Measurements from ENCODE around the gene ALDH7A1. TPM values are rescaled to one million over a fixed set of nuclear protein-coding genes. Genes with fewer than 3 reads are reported as not detected.
"Not testable (repeated sequence)": the region's sequence is repeated elsewhere in the genome, so short reads cannot be mapped to it uniquely, and the experiment has no call there.

Gene ALDH7A1
- polyA plus RNA-seq, 1 experiment = 81.2 TPM

DNA sequence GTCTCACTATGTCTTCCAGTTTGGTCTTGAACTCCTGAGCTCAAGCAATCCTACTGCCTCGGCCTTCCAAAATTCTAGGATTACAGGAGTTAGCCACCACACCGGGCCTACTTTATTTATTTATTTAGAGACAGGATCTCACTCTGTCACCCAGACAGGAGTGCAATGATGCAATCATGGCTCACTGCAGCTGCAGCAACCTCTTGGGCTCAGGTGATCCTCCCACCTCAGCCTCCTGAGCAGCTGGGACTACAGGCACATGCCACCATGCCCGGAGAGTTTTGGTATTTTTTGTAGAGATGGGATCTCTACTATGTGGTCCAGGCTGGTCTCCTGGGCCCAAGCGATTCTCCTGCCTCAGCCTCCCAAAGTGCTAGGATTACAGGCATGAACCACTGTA, 38.5 kb upstream of the ALDH7A1 start:
- ChIA-PET POLR2A (no interaction called here), CTCF (interaction anchor here (0.9 kb wide), 1 partner anchor 25 kb away, joined by 3 read pairs; no protein-coding TSS in a partner anchor)
- no peaks in the 10 kb centered on the region for H3K36me3 ChIP-seq (ENCODE audit: control insufficient read depth, insufficient read depth, low read length)
- DNase-seq (ENCODE audit: low read depth) = no peak
- no peaks in the 10 kb centered on the region for H3K27me3 ChIP-seq (ENCODE audit: control insufficient read depth, insufficient read depth, low read length)
- no peak overlapping the region for H3K4me3 ChIP-seq (ENCODE audit: low read depth, low read length)
- TF ChIP-seq, protein P1, sequence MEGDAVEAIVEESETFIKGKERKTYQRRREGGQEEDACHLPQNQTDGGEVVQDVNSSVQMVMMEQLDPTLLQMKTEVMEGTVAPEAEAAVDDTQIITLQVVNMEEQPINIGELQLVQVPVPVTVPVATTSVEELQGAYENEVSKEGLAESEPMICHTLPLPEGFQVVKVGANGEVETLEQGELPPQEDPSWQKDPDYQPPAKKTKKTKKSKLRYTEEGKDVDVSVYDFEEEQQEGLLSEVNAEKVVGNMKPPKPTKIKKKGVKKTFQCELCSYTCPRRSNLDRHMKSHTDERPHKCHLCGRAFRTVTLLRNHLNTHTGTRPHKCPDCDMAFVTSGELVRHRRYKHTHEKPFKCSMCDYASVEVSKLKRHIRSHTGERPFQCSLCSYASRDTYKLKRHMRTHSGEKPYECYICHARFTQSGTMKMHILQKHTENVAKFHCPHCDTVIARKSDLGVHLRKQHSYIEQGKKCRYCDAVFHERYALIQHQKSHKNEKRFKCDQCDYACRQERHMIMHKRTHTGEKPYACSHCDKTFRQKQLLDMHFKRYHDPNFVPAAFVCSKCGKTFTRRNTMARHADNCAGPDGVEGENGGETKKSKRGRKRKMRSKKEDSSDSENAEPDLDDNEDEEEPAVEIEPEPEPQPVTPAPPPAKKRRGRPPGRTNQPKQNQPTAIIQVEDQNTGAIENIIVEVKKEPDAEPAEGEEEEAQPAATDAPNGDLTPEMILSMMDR (IDR thresholded peaks at IDR 0.05; ENCODE audit: insufficient read depth, low read depth, low read length) = no peak

DNA sequence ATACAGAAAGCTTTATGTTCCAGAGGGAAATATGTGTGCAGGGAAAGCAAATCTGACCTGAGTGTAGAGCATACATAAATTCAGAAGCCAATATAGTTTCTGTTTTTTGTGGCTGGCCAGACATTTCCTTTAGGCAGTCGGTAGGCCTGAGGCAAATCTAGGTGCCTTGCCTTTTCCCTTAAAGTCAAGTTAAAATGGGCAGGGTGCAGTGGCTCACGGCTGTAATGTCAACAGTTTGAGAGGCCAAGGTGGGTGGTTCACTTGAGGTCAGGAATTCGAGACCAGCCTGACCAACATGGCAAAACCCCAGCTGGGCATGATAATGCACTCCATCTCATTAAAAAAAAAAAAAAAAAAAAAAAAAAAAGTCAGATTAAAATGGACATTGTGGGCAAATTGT, 36.9 kb upstream of the ALDH7A1 start:
- no peaks in the 10 kb centered on the region for H3K36me3 ChIP-seq (ENCODE audit: control insufficient read depth, insufficient read depth, low read length)
- DNase-seq (ENCODE audit: low read depth) = no peak
- TF ChIP-seq, protein P1 (IDR thresholded peaks at IDR 0.05; ENCODE audit: insufficient read depth, low read depth, low read length) = no peak
- CTCF ChIA-PET = no interaction called here
- POLR2A ChIA-PET = no interaction called here
- no peak overlapping the region for H3K4me3 ChIP-seq (ENCODE audit: low read depth, low read length)
- H3K27me3 ChIP-seq (ENCODE audit: control insufficient read depth, insufficient read depth, low read length) = no peaks in the 10 kb centered on the region

DNA sequence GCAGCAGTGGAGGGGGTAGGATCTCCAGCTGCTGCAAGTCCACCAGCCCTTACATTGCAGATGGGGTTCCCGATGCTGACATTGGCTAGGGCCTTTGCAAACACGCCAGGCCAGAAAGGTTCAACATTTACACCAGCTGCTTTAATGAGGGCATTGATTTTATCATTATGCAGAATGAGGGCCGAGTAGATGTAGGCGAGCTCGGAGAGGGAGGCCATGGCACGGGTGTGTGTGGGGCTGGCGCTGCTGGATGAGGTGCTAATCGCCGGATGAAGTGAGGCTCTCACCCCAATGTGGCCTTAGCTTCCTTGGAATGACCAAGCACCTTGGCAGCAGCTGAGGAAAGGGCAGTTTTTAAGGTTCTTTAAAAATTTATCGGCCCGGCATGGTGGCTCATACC, 33.1 kb upstream of the ALDH7A1 start:
- no peaks in the 10 kb centered on the region for H3K27me3 ChIP-seq (ENCODE audit: control insufficient read depth, insufficient read depth, low read length)
- H3K4me3 ChIP-seq (ENCODE audit: low read depth, low read length) = no peak overlapping the region
- H3K36me3 ChIP-seq (ENCODE audit: control insufficient read depth, insufficient read depth, low read length) = peaks cover 1% of the 10 kb centered on the region; the same call in 1 of the 2 replicates
- DNase-seq (ENCODE audit: low read depth) = no peak
- ChIA-PET POLR2A (no interaction called here), CTCF (interaction anchor here (1.5 to 1.9 kb wide), 2 partner anchors 27 to 174 kb away, joined by 3 to 5 read pairs; partner anchors contain the start of gene PHAX)
- TF ChIP-seq, protein P1 (IDR thresholded peaks at IDR 0.05; ENCODE audit: insufficient read depth, low read depth, low read length) = no peak

GRCh38 chr5:126624534-126624933, 29.5 kb upstream of the ALDH7A1 start:
- no peak overlapping the region for H3K4me3 ChIP-seq (ENCODE audit: low read depth, low read length)
- no peaks in the 10 kb centered on the region for H3K27me3 ChIP-seq (ENCODE audit: control insufficient read depth, insufficient read depth, low read length)
- H3K36me3 ChIP-seq (ENCODE audit: control insufficient read depth, insufficient read depth, low read length) = peaks cover 4% of the 10 kb centered on the region
- peak; percentile 82 for DNase-seq (ENCODE audit: low read depth)
- TF ChIP-seq, protein P1 (IDR thresholded peaks at IDR 0.05; ENCODE audit: insufficient read depth, low read depth, low read length) = no peak
- ChIA-PET POLR2A (no interaction called here), CTCF (interaction anchor here (1.1 kb wide), 1 partner anchor 52 kb away, joined by 3 read pairs; no protein-coding TSS in a partner anchor)

DNA sequence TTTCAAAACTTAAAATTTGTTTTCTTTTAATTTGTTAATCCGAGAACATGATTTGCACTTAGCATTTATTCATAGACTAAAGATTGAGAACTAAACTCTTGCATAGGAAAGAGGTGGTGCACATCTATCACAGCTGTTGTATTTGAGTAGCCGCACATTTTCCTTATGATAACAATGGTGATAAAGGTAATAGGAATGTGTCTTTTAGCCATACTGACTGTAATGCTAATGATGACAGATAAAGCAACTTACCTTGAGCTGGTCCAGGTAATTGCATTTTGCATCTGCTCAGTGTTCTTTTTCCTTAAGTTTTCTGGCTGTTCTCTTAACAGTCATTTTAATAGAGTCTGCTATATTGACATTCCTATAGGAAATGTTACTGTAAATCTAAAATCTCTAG, 24.8 kb upstream of the ALDH7A1 start:
- POLR2A ChIA-PET = no interaction called here
- Histone ChIP-seq H3K27me3 (ENCODE audit: control insufficient read depth, insufficient read depth, low read length) (no peaks in the 10 kb centered on the region), H3K4me3 (ENCODE audit: low read depth, low read length) (no peak overlapping the region), H3K36me3 (ENCODE audit: control insufficient read depth, insufficient read depth, low read length) (peaks cover 9% of the 10 kb centered on the region)
- TF ChIP-seq, protein P1 (IDR thresholded peaks at IDR 0.05; ENCODE audit: insufficient read depth, low read depth, low read length) = no peak
- CTCF ChIA-PET = no interaction called here
- DNase-seq (ENCODE audit: low read depth) = no peak

GRCh38 chr5:126617603-126618002, 22.6 kb upstream of the ALDH7A1 start:
- POLR2A ChIA-PET; DNase-seq (ENCODE audit: low read depth); CTCF ChIA-PET: not testable (repeated sequence)

More at GRCh38 chr5:126617603-126618002, 22.6 kb upstream of the ALDH7A1 start:
- not testable (repeated sequence) for H3K4me3 ChIP-seq (ENCODE audit: low read depth, low read length); H3K27me3 ChIP-seq (ENCODE audit: control insufficient read depth, insufficient read depth, low read length); H3K36me3 ChIP-seq (ENCODE audit: control insufficient read depth, insufficient read depth, low read length)
